GM21515 (cell line): Measurements from ENCODE around the gene COL18A1.

Experiments used
- ATAC-seq: cut with Tn5 transposase; IDR thresholded peaks from one replicate; pipeline ENCODE4 v1.9.1; 2021; ENCODE audit not compliant: unreplicated experiment

Gene COL18A1

GRCh38 chr21:45477176-45478114 is 72.5 kb downstream of the COL18A1 start:
- ATAC-seq: no peak

- no peak for ATAC-seq
Measured at GRCh38 chr21:45478115-45478801, 73.3 kb downstream of the COL18A1 start.

GRCh38 chr21:45478816-45479669 is 74.1 kb downstream of the COL18A1 start:
- ATAC-seq: no peak

- no peak for ATAC-seq
Measured at GRCh38 chr21:45479691-45480675, 75.0 kb downstream of the COL18A1 start.

GRCh38 chr21:45480701-45481500 is 75.9 kb downstream of the COL18A1 start:
- no peak for ATAC-seq

- no peak for ATAC-seq
Measured at GRCh38 chr21:45481566-45481965, 76.6 kb downstream of the COL18A1 start.

- no peak for ATAC-seq
Measured at GRCh38 chr21:45481977-45482898, 77.3 kb downstream of the COL18A1 start.

- no peak for ATAC-seq
Measured at GRCh38 chr21:45482899-45483821, 78.2 kb downstream of the COL18A1 start.

- ATAC-seq: no peak
Measured at GRCh38 chr21:45484318-45484717, 79.4 kb downstream of the COL18A1 start.

- no peak for ATAC-seq
Measured at GRCh38 chr21:45485686-45486442, 80.9 kb downstream of the COL18A1 start.

GRCh38 chr21:45486443-45487160 is 81.6 kb downstream of the COL18A1 start:
- no peak for ATAC-seq

- no peak for ATAC-seq
Measured at GRCh38 chr21:45487161-45487806, 82.3 kb downstream of the COL18A1 start.

- ATAC-seq: no peak
Measured at GRCh38 chr21:45487891-45488600, 83.1 kb downstream of the COL18A1 start.

GRCh38 chr21:45488931-45489721 is 84.2 kb downstream of the COL18A1 start:
- ATAC-seq: no peak
